CD4-positive, alpha-beta T cell treated with Interleukin-1 beta for 1 hour (primary cell): Measurements from ENCODE around the gene PDE10A.

Experiments
- DNase-seq, 2 donors: peaks; one replicate each; pipeline ENCODE4 v3.0.0-alpha.2; 2020 to 2022

Gene PDE10A

DNA sequence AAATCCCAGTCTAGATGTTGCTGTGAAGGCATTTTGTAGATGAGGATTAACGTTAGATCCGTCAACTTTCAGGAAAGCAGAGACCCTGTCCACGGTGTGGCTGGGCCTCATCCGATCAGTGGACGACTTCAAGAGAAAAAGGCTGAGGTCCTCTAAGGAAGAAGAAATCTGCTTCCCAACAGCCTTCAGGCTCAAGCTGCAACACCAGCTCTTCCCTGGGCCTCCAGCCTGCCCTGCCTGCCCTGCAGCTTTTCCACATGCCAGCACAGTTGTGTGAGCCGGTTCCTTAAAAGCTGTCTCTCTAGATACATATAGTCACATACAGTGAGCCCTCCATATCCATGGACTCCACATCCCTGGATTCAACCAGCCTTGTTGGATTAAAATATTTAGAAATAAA lies 14.1 kb upstream of the PDE10A start:
- DNase-seq = no peak

DNA sequence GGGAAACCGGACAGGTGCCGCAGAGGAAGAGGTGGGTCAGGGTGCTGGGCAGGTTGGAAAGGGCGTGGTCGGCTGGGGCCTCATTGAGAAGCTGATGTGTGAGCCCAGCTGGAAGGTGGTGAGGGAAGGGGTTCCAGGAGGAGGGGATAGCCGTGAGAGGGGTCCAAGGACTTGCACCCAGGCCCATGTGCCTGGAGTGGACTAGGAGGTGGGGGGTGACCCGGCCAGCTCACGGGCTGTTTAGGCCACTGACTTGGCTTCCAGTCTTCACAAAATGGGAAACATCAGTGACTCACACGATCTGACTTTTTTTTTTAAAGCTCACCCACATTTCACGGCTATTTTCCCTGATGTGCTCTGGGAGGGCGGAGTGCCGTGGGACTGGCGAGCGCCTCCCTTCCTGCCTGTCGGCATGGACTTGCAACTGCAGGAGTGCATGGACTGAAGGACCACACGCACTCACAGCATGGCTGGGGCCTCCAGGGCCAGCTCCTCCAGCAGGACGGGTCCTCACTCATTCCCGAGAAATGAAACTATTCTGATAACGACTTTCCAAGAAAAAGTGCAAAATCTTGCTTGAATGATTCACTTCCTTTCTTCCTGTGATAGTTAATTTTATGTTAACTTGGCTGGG lies 13.5 kb upstream of the PDE10A start:
- no peak for DNase-seq

DNA sequence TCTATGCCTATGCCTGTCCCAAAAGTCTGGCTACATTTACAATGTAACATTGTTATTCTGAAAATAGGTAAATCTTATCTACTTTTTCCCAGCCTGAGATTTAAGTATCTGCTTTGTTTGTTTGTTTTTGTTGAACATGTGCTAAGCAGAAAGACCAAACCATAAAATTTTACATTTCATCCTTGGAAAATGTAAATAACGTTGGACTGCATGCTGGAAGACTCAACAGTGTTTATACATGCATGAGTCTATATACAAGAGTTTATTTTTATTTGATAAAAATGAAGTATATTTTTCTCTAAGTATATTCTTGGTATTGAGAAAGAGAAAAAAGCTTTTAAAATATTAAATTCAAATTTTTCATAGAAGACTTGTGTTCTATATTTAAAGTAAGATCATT lies 12.1 kb upstream of the PDE10A start:
- DNase-seq = no peak

DNA sequence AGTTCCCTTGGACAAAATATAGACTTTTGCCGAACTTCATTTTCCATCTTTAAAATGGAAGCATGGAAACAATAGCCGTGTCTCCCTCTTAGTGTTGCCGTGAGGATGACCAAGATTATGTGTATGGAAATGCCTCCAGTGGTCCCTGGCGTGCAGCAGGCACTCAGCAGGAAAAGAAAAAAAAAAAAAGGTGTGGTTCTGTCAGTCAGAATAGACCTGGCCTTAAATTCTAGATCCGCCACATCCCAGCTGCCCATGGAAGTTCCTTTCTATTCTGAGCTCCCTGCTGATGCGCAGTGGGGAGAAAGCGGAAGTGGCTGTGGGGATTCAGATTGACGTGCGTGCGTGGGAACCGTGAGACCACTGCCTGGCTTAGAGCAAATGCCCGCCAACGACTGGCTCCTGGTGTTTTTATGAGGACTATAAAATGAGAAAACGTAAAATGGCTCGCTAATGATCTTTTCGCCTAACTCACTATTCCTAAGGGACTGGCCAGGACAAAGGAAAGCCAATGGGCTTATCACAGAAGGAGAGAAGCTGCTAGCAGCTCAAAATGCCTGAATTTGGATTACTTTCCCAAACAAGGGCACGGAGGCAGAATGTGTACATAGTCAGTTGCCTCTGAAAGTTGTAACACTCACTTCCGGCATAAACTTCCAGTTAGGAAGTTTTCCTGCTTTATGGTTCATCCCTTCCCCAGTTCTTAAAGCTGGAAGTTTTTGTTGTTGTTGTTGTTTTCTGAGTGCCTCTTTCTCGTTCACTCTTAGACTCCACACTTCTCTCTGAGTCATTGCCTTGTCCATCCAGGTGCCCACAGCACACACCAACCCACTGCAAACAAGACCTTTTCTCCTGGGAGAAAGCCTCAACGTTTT lies 11.4 kb upstream of the PDE10A start:
- no peak for DNase-seq

DNA sequence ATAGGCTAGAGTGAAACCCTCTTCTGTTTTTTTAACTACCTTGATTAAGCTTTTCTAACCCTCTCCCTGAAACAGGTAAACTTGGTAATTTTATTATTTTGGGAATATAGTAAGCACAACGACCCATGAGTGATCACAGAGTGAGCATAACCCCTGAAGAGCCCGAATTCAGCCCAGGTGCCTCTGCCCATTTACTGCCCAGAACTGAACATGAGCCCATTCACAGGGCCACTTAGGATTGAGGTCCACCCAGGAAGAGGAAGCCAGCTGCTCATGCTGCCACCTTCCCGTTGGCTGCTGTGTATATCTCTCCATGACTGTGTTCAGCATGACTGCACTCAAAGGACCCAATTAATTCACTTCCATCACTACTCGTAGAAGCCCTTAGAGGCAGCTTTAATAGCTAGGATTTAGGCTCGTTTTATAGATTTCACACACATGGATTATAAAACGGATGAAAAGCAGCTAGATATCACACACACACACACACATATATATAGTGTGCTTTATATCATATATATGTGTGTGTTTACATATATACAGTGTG lies 8.3 kb upstream of the PDE10A start:
- DNase-seq = no peak

DNA sequence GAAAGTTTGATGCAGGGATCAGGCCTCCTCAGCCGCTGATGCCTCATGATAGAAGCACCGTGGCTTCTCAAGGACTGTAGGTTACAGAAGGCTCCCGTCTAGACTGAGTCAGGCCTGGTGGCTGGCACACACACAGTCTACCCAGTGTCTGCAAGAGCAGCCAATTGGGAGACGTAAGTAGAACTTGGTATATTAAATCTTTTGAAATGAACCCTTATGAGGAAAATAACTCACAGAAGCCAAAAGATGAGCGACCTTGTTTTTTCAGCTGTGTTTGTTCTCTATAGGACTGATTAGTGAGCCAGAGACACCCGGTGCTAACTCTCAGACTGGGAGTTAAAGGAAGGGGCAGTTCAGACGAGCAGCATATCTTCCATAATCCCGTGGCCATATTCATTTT lies 5.9 kb upstream of the PDE10A start:
- DNase-seq = no peak

DNA sequence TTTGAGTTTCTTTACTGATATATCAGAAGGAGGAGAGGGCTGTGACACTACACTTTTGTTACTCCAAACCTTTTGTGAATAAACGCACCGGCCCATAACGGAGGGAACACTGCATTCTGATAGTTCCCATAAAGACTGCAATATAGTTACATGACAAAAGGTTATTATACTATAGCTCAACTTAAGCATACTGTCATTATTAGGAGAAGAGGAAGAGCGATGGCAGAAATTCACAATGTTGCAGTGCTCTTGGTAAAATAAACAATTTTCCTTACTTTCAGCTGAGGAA lies 2.3 kb upstream of the PDE10A start:
- no peak for DNase-seq

DNA sequence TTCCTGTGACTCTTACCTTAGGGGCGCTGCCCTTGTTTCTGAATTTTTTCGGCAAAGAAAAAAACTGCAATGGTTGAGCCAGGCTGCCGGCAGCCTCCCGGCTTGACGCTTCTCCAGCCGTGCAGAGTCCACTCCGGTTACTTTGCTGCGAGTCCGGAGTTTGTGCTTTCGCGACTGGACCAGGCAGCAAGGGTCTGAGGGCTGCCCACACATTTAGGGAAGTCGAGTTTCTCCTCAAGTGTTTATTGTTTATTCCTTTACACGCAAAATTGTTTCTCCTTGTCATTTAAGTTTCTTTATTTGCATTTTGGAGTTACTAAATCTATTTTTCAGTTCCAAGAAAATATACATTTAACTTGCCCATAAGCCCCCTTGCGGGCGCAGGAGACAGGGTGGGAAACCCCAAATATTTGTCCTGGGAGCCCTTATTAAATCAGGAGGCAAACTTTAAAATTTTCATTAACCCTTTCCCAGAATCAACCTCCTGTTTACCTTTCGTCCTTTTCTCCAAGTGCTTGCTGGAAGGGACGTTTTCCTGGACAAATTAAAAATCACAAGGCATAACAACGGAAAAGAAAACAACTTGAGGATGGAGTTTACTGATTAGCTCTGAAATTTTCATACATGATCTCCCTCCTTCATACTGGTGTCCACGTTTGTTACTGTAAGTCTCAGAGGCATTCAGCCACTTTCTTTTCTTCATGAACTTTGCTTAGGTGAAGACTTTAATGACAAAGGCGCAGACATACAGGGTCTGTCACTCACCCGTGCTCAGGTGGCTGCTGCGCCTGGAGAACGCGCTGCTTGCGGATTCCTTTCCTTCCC lies 1.7 kb upstream of the PDE10A start:
- DNase-seq = no peak

DNA sequence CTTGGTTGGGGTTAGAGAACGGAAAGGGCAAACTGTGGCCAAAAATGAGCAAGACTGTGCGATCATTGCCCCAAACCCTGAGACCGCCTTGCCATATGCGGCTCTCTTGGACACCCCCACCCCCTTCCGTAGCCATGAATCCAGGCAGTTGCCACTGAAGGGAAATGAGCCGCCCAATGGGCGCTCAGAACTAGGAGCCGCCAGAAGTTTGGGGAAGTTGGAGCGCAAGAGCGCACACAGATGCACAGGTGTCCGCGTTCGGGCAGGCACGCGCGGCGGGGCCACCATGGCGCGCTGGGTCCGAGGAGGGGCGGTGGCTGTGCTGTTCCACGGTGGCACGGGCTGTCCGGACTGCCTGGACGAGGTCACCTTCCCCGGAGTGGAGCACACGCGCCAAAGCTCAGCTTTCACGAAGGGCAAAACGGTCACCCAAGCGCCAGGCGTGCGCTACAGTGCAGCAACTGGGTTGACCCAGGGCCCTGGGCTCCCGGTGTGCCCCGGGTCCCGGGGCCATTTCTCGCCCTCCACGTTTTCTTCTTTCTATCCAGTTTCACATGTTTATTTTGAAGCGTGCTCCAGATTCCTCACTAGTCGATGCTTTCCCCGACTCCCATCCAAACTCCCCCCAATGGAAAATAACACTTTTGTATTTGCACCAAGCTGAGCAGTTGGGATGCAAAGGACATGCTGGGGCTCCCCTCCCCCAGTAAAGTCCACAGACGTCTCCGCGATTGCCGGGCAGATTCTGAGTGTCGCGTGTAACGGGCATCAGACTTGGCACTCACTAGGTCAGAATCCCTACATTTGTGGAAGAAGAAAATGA lies 906 bp upstream of the PDE10A start:
- DNase-seq = no peak

DNA sequence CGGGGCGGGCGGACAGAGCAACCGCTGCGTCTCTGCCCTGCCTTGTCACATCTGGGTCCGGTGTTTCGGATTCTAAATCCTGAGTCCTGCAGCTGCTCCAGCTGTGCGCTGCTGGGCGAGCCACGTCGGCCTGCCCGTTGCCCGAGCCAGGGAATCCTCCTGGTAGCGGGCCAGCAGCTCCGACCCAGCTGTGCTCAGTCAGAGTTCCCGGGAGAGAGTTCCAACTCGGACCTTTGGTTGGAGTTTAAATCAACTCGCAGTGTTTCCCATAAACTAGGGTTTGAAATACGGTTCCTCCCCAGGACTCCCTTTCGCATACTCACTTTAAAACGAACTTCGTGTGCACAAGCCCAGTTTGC lies 315 bp upstream of the PDE10A start:
- no peak for DNase-seq

DNA sequence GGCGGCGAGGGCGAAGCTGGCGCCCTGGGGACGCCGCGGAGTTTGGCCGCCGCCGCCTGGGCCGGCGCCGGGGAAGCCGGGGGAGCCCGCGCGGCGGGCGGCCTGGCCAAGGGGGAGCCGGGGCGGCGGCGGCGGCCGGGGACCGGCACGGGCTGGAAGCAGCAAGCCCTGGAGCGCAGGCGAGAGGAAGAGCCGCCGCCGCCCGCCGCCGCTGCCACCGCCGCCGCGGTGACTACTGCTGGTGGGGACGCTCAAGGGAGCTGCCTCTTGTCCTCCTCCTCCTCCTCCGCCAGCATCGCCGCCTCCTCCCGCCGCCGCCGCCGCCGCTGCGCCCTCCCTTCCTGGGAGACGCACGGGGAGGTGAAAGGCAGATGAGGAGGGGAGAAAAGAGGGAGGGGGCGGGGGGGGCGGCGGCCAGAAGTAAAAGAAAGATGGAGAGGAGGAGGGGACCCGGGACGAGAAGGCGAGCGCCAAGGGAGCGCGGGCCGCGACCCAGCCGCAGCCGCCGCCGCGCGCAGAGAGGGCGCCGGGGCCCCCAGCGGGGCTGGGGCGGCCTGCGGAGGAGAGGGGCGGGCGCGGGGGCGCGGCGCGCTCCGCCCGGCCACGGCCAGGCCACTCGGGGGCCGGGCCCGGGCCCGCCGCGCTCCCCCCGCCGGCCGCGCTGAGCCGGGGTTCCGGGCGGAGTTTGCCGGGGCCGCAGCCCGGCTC lies 846 bp downstream of the PDE10A start:
- no peak for DNase-seq

DNA sequence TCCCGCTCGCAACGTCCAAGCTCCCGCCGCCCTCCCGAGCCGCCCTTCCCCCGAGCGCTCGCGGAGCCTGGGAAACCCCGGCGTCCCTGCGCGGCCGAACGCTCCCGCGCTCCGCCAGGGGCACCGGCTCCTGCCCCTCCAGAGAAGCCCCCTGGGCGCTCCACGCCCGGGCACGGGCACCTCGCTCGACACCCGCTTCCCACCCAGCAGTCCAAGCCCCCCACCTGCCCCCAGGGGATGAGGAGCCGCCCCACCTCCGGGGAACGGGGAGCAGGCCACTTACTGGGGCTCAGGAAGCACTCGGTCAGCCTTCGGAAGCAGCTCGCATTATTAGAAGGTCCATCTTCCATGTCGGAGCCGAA lies 1.4 kb downstream of the PDE10A start:
- no peak for DNase-seq

DNA sequence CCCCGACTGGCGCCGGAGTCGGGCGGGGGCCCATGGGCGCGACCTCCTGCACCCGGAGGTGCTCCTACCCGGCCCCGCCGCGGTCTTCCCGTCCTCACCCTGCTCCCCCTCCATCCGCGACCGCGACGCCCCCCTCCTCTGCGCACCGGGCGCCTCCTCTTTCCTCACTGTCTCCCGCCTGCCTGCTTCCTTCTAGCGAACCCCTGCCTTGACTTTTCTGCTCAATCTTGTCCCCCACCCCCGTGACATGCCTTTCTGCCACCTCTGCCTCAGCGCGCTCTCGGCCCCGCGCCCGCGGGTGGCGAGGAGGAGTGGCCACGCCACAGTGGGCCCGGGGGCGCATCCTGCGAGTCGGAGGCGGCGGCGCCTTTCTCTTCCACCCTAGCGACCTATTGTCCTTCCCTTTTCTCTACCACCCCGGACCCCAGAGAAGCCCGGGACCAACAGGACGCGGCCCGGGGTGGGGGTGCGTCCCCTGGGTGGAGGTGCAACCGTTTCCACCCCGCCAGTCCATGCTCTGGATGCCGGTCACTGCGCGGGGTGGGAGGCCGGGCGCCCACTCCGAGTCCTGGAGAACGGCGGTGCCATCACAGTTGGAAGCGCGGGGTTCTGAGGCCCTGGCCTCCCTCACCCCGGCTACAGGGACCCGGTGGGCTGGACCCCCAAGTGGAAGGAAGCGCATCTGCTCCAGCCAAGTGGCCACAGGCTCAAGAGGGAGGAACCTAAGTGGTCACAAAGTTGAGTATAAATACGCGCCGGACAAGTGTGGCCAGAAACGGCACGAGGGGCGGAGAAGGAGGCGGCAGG lies 2.0 kb downstream of the PDE10A start:
- DNase-seq = no peak

DNA sequence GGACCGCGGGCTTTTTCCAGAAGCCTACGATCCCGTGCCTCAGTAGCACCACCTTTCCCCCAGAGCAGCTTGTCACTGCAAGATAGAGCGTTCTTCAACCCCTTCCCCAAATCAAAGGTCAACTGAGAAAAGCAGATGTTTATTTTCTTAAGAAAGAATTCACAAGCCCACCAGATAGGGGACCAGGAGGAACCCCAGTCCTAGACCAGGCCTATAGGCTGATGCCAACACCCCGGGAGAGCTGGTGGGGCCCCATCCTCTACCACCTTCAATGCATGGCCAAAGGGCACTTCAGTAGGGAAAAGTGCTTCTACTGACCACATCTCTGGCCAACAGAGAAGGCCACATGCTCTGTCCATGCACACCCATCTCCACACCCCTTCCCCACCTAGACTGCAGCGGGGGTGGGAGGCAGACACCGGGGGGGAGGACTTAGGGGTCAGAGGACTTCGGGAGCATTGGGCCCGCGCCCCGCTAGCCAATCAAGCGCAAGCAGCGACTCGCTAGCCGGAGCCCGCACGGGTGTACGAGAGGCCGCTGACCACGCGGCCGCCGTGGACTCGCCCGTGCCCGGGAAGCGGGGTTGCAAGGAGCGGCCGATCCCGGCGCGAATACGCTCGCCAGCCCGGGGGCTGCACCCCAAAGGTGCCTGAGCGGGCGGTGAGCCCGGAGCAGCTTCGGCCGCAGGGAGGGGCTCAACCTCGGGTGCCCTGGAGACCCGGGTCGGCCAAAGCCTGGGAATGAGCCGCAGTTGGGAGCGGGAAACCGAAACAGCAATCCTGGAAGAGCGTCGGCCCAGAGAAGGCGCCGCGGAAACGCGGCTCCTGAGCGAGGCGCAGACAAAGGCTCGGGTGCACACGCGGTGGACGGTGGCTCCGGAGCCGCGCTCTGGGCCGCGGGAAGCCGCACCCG lies 2.8 kb downstream of the PDE10A start:
- DNase-seq = no peak

DNA sequence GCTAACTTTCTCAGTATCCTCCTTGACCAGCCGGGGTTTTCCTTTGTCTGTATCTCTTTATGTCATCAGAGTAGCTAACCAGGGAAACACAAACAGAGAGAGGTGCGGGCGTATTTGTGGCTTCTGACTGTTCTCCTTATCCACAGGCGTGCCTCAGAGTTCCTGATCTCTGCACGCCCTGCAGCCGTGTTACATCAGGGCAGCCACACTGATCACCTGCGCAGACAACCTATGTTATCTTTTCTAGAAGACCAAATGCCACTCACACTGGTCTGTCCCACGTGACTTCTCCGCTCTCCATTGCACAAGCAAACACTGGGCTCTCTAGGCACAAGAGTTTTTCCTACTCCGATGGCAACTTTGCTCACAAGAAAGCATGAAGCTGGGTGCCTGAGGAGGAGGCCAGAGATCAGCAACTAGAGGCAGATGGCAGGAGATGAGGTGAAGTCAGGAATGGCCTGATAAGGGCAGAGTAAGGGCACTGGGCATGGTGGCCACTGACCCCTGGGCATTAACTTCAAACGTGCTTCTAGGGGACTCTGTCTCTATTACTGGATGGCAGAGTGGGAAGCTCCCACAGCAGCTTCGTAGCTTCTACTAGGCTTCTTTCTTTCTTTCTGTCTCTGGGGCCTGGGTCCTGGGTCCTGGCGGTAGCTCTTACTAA lies 4.5 kb downstream of the PDE10A start:
- DNase-seq = no peak

DNA sequence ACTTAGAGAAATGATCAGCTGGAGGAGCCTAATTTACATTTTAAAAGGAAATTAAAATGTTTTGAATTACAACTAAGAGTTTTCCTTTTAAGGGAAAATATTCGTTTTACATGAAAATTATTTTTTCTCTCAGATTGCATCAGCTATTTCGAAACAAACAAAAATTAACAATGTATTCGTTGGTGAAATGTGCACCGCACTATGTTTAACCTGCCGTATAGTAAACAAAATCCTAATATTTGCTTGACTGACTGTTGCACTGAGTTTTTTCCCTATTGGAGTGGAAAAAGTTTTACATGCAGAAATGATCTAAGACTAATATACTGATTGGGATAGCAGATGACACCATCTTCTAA lies 5.7 kb downstream of the PDE10A start:
- no peak for DNase-seq

DNA sequence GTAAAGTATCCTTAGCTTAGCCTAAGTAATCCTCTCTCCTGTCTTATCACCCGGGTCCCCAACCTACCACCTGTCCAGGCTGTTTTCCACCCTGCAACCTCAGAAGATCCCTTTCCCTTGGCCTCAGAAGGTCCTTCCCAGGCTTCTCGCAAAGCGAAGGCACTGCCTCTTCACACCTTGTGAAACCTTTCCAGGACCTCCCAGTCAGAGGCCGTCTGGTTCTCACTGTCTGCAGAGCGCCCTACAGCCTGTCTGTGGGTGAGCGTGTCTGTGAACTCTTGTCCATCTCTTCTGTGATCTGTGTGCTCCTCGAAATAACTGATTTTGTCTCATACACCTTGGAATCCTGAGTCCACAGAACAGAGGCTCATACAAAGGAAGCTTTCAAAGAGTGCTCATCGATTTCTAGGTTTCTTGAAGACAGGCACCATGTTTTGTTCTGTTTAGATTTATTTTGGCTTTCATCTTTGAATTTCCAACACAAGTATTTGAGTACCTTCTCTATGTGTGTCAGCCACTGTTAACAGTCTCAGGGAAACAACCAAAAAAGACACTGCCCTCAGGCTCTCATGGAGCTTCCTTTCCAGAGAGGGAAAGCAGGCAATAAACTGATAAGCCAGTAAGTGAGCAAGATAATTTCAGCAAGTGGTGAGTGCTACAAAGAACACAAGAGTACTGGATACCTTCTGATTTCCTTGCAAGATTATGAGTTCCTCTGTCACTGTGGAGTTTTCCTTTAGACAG lies 6.3 kb downstream of the PDE10A start:
- no peak for DNase-seq

DNA sequence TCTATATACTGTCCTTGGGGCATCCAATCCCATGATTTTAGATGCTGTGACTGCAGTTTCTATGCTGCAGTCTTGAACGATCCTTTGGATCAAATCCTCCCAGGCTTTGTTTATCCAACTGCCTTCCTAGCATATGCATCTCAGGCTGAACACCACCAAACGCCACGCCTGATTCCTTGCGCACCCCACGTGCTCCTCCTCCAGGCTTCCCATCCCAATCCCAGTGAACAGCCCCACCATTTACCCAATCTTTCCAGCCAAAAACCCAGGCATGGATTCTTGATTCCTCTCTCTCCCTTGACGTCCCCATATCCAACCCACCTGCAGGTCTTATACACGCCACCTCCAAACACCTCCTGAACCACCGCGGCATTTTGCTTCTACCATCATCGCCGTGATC lies 7.8 kb downstream of the PDE10A start:
- DNase-seq = no peak

DNA sequence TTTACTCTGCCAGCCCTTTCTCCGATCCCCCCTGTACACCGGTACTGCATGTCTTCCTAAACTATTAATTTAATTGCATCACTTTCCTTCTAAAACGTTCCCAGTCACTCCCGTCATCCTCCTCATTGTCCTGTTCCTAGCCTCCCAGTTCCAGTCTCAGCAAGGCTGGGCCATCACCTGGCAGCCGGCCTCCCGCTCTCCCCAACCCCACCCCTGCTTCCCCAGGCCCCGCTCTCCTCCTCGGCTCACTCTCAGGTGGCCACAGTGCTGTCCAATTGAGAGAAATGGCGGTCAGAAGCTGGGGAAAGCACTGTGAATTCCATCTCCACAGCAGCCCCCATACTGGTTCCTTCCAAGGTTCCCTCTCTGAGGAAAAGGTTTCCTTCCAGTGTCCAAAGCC lies 8.9 kb downstream of the PDE10A start:
- DNase-seq = no peak
